ENCODE data around the gene GPRC5C.
"Not testable (repeated sequence)": the region's sequence is repeated elsewhere in the genome, so short reads cannot be mapped to it uniquely, and the experiment has no call there.

Gene GPRC5C

DNA sequence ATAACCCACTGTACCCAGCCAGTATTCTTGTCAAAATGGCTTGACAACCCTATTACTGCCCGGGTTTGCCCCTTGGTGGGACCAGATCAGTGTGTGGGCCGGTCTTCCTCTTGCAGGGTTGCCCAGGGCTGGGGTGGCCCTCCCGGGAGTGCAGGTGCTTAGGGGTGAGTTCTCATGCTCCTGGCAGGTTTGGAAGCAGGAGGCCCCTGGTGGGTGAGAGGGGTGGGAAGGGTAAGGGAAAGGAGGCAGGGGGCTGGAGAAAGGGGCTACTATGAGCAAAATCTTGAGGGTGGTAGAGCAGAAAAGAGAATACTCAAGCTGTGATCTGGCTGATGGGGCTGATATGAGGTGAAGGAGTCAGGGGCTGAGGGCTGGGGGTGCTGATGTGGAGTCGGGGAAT, 41.0 kb downstream of the GPRC5C start:
- DNase-seq (ENCODE audit: low read depth in 2 of 2): no peak

DNA sequence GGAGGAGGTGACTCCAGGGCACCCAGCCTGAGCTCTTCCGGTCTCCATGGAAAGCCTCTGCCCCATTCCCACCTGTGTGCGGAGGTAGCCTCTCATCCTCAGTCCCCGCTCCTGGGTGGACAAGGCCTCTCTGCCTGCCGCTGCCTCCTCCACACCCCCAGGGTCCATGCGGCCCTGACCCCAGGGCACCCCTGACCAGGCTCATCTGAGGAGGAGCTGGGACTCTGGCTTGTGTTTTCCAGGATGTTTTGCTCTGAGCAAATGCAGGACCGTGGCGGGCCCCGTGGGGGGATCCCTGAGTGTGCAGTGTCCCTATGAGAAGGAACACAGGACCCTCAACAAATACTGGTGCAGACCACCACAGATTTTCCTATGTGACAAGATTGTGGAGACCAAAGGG, 41.4 kb downstream of the GPRC5C start:
- DNase-seq (ENCODE audit: low read depth in 2 of 2): no peak

DNA sequence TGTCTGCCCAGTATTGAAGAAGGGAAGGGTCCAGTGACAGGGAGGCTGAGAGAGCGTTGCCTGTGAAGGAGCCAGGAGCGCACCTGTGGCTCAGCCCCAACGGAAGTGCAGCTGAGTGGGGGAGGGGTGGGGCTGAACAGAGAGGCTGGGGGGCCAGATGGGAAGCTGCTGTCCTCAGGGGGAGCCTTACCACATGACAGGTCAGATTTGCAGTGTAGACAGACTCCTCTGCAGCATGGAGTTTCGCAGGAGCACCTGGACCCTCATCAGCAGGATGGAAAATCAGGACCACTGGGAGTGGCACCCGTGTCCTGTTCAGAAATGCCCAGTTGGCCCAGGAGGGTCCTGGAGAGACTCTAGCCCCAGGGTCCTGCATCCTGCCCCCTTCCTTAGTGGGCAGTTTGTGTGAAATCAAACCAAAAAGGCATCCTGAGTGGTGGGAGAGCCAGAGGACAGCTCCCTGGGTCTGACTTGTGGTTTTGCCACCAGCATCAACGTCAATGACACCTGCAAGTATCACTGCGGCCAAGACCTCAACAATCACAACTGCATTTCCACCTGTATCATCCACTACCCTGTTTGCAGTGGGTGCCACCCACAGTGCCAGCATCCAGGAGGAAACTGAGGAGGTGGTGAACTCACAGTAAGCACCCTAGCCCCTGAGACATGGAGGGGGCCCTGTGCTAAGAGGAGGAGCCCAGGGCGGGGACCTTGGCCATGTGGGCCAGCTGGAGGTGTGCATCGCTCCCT, 42.3 kb downstream of the GPRC5C start:
- DNase-seq (ENCODE audit: low read depth in 2 of 2): no peak

DNA sequence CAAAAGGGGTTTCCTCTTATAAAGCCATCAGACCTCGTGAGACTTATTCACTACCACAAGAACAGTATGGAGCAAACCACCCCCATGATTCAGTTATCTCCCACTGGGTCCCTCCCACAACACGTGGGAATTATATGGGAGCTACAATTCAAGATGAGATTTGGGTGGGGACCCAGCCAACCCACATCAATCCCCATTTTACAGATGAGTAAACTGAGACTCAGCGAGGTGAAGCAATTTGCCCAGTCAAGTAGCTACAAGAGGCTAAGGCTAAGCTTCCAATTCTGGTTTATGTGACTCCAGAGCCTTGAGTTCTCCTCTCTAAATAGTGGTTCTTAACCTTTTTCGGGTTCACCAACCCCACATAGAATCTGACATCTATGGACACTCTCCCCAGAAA, 43.3 kb downstream of the GPRC5C start:
- DNase-seq (ENCODE audit: low read depth in 2 of 2): no peak

DNA sequence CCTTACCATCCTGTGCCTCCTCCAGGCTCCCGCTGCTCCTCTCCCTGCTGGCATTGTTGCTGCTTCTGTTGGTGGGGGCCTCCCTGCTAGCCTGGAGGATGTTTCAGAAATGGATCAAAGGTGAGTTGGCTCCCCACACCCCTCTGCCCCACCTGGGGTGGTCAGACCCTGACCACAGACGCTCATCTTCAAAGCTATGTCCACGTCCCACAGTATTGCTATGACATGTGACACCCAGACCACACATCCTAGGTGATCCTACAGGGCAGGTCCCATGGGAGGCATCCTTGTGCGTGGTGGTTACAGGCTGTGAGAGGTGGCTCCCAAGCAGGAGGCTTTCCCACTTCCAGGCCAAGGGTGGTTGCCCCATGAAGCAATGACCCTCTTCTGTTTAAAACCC, 45.5 kb downstream of the GPRC5C start:
- DNase-seq (ENCODE audit: low read depth in 2 of 2): no peak

DNA sequence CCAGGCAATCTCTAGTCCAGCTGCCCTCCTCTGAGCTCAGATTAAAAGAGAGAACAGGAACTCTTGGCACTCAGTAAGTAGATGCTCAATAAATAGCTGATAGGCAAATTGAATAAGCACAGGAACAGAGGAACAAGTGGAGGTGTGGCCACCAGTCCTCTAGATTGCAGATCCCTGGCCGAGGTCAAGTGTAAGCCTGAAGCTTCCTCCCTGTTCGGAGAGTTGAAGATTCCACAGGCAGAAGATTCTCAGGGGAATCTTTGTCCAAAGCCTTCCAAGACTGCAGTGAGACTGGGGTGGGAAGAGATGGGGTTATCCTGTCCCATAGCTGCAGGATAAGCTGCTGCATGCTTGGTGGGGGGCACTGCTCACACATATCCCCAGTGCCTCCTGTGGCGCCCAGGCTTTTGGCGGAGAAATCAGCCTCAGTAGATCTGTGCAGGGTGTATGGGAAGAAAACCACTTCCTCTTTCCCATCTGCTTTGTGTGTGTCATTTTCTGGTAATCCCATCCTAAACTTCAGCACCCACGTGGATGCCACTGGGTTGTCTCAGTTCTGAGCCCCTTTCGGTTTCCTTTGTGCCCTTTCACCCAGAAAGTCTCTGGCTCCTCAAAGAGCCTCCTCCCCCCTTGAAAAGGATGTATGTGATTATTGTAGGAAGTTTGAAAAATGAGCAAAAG, 46.7 kb downstream of the GPRC5C start:
- DNase-seq (ENCODE audit: low read depth in 2 of 2): no peak

DNA sequence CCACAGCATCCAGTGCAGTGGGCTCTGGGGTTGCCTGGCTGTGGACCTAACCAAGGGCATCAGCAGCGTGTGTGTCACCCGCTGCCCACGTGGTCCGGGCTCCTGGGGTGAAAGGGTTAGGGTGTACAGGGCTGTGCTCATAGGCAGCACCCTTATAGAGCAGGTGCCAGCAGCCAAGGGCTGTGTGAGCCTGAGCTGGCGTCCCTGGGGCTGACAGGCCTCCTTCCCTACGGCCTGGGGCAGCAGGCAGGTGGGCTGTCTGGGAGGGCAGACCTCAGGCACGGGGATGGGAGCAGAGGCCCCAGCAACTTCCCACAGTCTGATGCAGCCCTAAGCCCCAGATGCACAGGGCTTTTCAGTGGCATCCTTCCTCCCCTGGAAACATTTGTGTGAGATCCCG, 48.4 kb downstream of the GPRC5C start:
- DNase-seq (ENCODE audit: low read depth in 2 of 2): no peak

DNA sequence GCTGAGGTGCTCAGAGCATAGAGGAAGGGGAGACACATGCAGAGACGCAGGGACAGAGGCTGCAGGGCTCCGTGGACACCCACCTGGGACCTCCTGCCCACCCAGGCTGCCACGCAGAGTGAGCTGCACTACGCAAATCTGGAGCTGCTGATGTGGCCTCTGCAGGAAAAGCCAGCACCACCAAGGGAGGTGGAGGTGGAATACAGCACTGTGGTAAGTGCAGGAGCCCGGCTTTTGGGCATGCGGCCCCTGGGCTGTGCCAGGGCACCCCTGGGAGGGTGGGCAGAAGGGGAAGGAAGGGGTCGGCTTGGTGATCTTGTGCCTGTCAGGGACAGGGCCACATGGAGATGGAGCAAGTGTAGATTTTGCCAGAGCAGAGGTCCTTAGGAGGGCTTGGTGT, 49.7 kb downstream of the GPRC5C start:
- DNase-seq (ENCODE audit: low read depth in 2 of 2): no peak

DNA sequence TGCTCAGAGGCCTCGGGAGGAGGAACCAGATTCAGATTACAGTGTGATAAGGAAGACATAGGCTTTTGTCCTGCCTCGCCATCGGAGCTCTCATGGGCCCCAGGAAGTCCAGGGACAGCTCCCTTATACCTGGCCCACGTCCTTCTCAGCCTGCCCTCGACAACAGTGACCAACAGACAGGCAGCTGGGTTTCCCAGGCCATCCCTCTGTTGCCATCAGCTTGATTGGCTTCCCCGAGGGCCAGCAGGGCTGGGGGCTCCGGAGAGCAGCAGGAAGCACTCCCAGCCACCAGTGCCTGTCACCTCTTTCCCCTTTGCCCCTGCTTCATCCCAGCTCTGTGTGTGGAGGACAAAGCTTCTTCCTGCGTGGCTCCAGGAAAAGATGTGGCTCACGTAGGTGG, 52.2 kb downstream of the GPRC5C start:
- DNase-seq (ENCODE audit: low read depth in 2 of 2): no peak

DNA sequence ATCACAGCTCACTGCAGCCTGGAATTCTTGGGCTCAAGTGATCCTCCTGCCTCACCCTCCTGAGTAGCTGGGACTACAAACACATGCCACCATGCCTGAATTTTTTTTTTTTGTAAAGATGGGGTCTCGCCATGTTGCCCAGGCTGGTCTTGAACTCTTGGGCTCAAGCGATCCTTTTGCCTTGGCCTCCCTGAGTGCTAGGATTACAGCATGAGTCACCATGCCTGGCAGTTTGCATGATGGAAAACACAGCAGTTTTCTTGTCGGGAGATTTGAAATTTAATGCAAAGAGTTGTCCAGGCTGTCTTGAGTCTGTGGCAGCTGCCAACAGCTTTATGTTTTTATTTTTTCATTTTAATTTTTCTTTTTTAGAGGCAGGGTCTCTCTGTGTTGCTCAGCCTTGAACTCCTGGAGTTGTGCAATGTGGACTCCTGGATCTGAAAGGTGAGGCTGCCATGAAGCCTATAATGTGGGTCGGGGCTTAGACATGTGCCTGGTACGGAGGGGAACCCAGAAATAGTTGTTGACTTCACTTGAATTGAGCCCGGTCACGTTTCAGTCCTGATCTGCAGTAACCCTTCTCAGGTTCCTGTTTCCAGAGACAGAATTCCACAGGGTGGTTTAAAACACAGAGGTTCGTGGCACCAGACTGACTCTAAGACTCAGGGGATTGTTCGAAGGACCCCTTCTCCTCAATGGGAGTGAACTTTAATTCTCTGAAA, 53.3 kb downstream of the GPRC5C start:
- DNase-seq (ENCODE audit: low read depth in 2 of 2): no peak

DNA sequence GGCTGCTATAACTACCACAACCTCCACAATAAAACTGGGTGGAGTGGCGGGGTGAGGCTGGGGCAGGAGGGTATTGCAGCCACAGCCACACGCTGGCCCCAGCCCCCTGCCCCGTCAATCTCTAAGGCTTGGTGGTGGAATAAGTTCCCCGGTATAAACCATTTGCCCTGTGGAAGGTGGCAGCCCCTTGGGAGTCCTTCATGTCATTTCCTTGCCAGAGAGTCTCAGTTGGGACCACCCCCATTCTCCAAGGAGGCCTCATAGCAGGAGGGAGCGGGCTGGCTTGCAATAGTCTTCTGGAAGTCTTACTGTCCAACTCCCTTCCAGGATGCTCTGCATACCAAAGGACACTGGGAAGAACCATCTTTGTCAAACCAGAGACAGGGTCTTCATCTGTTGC, 54.0 kb downstream of the GPRC5C start:
- no peak for DNase-seq (ENCODE audit: low read depth in 2 of 2)

DNA sequence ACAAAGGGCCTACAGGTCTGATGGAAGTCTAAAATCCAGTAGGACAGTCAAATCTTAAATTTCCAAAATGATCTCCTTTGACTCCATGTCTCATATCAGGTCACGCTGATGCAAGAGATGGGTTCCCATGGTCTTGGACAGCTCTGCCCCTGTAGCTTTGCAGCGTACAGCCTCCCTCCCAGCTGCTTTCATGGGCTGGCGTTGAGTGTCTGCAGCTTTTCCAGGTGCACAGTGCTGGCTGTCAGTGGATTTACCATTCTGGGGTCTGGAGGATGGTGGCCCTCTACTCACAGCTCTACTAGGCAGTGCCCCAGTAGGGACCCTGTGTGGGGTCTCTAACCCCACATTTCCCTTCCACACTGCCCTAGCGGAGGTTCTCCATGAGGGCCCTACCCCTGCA, 56.4 kb downstream of the GPRC5C start:
- not testable (repeated sequence) for DNase-seq (ENCODE audit: low read depth in 2 of 2)

DNA sequence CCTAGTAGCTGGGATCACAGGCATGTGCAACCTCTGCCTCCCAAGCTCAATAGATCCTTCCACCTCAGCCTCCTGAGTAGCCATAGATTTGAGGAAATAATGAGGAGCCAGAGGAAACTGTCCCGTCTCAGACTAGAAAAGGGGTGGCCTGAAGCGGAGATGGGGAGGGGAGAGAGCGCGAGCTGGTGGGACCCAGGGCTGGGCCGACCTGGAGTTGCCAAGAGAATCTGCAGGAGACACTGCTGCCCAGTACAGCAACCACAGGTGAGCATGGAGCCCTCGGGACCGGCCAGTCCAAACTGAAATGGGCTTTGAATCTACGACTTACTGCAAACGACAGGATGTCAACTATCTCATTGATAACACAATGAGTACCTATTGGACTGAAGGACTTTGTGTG, 58.8 kb downstream of the GPRC5C start:
- DNase-seq (ENCODE audit: low read depth in 2 of 2): no peak

DNA sequence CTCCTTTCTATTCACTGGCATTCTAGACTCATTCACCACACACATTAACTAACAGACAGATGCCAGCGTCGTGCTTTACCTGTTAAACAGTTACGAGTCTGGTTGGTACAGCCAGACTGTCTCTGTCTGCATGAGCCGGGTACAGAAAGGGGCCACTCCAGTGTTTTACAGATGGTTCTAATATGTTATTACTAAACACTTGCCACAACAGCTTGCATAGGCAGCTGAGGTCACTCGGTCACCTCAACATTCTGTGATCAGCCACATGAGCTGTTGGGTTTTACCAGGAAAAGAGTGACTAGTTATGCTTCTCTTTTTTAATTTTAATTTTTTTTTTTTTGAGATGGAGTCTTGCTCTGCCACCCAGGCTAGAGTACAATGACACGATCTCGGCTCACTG, 59.7 kb downstream of the GPRC5C start:
- no peak for DNase-seq (ENCODE audit: low read depth in 2 of 2)

DNA sequence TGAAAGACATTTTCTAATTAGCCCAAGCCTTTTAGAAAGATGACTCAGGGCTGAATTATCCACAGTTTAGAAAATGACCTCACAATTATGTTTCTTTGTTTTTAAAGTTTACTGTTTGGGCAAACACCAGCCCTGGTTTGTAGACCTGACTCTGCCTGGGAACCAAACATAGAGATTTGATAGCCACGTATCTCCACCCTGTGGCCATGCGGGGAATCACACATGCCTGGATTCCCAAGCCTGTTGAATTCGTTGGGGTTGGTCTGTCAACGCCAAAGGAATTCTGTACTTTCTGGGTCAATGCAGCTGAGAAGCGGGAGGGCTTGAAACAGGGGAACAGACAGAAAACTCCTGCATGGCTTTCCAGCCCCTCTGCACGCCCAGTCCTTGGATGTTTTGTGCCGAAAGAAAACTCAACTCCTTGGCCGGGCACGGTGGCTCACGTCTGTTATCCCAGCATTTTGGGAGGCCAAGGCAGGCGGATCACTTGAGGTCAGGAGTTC, 61.5 kb downstream of the GPRC5C start:
- DNase-seq (ENCODE audit: low read depth in 2 of 2): peak in 1 of 2 experiments; percentile 9
